HG02870 (cell line): Measurements from ENCODE around the gene ELFN2.
"Not testable (repeated sequence)": the region's sequence is repeated elsewhere in the genome, so short reads cannot be mapped to it uniquely, and the experiment has no call there.

Source experiments
- ATAC-seq: cut with Tn5 transposase; IDR thresholded peaks from one replicate; pipeline ENCODE4 v1.9.1; 2021; ENCODE audit warnings: mild to moderate bottlenecking, moderate library complexity; ENCODE audit not compliant: unreplicated experiment

The ELFN2 gene

DNA sequence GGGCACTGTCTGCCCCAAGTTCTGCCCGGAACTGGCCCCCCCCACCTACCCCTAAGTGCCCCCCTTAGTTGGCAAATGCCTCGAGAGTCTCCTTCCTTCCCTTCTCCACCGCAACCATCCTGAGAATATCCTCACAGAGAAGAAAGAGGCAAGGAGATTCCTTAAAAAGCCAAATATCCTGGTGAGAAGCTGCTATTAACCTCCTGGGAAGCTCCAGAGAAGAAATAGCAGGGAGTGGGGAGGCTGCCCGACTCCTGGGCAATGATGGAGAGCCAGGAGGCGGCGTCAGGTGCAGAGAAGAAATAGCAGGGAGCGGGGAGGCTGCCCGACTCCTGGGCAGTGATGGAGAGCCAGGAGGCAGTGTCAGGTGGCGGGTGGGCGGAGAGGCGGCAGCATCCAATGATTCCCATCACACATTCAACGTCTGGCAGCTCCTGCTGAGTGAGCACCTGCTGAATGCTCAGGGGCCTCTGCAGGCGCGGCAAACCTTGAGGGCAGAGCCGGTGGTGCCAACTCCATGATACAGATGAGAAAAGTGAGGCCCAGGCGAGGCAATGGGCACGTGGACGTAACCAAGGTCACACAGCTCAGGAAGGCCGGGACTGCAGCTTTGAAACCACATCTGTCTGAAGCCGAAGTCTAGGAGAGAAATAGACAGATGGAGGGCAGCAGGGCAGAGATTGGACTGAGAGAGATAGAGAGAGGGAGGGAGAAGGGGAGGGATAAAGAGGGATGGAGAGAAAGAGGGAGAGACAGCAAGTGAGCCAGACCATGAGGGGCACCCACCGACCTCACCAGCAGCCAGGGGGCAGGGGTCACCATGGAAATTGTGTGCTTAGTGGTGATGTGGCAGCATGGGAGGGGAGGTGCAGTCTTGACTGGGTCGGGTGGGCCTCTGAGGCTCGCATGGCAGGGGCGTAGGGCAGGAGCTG, 86.7 kb downstream of the ELFN2 start:
- no peak for ATAC-seq

DNA sequence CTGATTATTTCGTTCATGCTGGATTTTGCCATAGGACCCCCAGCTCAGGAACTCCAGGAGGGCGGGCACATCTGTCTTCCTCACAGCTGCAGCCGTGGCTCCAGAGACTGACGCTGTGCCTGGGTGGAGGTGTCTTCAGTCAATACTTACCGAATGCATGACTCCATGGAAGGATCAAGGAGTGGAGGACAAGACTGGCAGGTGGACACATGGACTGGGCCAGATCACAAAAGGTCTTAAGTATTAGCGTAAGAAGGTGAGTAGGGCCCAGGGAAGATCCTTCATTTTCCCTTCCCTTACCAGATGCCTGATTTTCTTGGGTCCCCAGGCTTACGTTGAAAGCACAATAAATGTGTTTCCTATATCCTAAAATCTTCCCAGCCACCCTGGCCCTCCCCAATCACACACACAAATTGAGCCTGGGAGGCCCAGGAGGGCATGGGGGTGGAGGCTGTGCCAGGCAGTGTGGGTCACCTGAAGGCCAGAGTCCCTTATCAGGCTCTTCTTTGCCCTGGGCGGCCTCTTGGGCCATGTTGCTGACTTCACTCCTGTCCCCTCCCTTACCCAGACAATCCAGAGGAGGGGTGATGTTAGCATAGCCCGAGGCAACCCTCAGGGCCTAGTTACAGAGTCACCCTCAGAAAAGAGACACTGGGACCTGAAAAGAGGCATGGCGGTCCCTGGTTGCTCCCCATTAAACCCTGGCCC, 88.6 kb downstream of the ELFN2 start:
- ATAC-seq = no peak

DNA sequence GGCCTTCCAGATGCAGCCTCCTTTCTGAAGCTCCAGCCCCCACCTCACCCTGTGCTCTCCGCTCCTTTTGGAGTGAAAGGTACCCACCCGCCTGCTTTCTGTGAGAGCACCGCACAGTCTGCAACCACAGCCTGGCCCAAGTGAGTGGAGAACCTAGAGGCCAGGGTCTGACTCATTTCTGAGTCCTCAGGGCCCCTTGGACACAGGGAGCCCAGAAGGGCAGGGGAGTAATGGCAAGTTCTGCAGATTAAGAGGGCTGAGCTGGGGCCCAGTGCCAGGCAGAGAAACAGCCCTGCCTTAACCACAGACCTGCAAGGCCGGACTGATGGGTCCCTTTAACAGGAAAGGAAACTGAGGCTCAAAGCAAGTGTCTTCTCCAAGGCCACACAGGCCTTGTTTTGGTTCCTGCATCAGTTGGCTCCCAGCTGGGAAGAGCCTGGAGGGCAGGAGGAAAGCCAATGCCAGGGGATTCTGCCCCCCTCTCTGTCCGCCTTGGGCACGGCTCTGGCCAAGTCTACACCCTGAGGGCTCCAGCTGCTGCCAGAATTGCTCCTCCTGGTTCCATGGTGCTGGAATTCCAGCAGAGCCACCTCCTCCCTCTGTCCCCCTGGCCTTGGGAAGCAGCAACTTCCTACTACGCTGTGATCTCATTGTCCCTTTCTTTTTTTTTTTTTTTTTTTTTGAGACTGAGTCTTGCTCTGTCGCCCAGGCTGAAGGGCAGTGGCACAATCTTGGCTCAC, 89.9 kb downstream of the ELFN2 start:
- ATAC-seq = no peak

DNA sequence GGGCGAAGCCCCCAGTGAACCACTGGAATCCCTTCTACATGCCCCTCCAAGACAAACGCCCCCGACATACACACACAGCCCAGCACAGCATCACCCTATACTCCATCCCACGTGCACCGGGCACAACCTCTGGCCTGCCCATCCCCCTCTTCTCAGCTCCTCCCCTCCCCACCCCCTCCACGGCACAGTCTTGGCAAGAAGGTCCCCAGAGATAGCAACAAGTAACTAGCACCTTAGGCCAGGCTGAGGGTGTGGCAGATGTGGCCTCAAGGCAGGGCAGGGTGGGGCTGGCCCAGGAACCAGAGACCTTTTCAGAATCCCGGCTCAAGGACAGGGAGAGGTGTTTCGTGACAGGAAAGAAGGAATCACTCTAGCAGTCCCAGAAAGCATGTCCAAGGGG, 90.7 kb downstream of the ELFN2 start:
- ATAC-seq = no peak

DNA sequence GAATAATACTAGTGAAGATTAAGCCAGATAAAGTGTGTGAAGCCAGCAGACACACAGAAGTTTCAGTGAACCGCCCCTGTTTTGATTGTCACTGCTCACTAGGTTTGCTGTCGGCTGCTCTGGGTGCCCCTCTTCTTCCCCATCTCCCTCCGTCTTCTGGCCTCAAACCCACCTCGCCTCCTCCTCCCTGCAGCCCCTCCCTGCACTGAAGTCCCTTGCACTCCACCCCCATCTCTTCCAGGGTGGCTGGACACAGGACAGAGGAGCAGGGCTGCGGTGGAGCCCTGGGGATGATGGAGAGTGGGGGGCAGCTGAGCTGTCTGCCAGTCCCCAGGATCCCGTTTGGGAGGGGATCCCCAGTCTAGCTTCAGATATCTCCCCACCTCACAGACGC, 91.5 kb downstream of the ELFN2 start:
- ATAC-seq = no peak

DNA sequence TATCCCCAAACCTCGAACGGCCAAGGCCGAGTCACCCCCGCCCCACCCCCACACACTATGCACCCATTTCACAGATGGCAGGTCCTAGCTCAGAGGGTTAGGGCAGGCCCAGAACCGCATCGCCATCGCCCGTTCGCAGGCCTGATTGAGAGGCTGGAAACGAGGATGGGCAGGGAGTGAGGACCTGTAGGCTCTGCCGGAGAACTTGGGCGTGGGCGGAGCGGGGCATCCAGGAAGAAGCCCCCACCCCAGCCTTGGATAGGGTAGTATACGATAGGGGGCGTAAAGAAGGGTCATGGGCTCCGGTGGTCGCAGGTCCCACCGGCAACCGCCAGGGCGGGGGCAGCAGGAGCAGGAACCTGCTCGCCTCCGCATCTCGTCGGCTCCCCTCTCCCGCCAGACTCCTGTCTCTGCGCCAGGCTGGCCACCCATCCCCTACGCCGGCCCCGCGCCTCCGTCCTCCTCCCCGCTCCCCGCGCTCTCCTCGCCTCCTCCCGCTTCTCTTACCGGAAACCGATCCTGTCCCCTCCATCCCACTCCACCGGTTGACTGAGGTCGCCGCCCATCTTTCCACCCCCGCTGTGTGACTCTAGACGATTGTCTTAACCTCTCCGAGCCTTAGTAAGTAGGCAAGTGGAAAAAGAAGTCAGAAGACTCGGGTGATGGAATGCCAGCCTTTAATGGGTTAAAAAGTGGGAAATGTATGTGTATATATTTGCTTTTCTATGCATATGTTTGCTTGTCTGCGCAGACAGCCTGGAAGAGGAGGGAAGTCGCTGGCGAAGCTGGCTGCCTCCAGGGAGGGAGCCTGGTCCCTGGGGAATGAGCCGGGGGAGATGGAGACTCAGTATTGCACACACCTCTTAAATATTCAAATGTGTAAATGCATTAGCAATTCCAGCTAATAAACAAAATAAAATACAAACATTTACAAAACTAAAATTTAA, 92.1 kb downstream of the ELFN2 start:
- no peak for ATAC-seq

DNA sequence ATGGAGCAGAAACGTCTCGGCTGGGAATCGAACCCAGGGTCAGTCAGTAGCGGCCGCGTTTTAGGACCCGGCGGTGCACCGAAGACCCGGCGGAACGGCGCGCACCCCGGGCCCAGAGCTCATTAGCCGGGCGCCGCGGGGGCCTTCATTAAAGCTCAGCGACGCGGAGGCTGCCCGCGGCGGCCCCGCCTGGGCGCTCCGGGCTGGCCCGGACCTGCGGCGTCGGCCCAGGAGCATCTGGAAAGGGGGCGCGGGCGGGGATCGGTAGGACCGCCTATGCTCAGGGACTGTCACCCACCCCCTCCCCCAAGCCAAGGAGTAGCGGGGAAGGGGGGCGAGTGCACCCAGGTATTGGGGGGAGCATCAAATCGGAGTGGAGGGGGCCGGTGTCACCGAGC, 92.8 kb downstream of the ELFN2 start:
- no peak for ATAC-seq

DNA sequence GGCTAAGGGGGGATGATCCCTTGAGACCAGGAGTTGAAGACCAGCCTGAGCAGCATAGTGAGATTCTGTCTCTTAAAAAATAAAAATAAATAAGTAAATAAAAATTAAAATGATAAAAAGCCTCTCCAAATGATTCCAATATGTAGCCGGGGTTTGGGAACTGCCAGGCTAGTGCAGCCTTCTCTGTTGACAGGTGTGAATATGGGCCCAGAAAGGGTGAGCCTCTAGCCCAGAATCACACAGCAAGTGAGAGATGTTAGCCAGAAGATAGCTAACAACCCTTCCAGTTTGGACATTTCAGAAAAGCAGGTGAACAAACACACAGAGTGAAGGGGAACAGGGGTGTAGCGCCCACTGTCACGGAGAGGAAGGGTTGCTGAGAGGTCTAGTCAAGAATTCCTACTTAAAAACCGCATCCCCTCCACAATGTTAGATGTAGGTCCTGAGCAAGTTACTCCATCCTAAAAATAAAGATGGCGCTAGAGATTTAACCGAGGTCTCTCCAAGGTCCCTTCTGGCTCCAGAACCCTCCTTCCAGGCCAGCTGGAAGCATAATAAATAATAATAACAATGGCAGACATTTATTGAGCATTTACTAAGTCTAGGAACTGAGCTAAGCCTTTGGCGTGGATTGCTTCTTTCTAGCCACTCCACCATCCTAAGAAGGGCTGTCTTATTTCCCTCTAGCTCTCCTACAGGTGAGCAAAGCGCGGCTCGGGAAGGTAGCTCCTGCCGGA, 93.4 kb downstream of the ELFN2 start:
- ATAC-seq = no peak

DNA sequence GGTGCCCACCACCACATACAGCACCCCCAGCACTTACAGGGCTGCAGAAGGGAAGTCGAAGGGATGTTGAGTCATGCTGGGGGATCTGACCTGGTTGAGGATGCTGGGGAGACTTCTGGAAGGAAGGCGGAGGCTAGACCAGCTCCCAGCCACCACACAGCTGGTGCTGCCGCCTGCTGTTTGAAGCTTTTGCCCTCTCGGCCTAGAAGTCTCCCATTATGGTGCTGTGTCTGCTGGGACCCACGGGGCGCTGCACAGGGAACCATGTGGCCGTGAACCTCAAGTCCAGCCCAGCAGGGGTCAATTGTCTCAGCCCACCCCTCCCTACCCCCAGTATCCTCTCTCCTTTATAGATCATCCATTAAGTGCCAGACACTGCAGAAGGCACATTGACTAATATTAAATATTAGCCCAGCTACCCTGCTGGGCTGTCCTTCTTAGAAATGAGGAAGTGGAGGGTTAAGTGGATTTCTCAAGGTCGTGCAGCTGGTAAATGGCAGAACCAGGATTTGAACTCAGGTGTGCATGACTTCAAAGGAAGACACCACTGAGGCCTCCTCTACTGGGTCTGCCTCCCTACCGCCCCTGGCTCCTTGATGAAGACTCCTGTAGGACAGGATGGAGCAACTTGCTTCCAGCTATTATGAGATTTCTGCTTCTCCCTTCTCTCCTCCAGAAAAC, 95.3 kb downstream of the ELFN2 start:
- no peak for ATAC-seq

DNA sequence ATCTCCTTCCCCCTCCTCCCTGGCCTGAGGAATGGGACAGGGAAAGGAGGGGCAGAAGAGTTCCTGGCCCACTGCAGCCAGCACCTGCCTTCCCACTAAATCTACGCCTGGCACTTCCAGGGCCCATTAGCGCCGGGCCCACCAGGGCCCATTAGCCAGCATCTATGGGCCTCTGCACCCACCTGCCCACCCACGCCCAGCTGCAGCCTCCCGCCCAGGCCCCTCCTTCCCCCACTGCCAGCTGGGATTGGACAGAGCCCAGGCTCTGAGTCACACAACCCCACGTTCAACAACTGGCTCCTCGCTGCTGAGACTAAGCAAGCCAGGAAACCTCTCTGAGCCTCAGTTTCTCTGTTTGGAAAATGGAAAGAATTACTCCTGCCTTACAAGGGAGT, 96.2 kb downstream of the ELFN2 start:
- no peak for ATAC-seq

DNA sequence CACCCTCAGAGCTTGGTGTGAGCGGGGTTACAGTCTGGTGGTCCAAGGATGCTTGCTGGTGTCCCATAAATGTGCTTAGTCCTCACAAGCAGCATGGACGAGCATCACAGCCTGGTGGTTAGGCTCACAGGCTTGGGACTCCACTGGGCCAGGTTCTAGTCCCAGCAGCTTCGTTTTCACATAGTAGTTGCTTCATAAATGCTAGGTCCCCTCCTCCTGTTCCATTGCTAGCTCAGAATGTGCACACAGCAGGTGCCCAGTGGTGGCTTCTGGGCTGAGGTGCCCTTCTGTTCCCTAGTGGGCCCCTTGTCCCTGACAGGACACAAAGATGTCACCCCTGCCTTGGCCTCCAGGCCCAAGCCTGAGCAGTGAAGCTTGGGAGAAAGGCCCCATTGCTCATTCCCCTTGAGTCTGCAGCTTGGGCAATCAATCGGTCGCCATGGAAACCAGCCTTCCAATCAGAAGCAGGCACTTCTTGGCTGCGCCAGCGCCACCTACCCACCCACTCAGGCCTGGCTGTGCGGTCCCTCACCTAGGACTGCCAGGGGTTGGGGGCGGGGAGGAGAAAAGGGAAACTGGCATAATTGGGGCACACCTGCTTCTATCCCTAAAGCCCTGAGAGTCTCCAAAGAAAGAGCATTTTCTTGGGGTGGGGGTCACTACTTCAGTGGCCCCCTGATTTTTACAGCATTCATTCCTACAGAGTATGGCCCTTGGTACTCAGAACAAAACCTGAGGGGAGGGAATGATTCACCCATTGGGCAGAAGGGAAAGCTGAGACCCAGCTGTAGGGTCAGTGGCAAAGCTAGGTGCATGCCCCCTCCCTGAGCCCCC, 96.9 kb downstream of the ELFN2 start:
- ATAC-seq = no peak

DNA sequence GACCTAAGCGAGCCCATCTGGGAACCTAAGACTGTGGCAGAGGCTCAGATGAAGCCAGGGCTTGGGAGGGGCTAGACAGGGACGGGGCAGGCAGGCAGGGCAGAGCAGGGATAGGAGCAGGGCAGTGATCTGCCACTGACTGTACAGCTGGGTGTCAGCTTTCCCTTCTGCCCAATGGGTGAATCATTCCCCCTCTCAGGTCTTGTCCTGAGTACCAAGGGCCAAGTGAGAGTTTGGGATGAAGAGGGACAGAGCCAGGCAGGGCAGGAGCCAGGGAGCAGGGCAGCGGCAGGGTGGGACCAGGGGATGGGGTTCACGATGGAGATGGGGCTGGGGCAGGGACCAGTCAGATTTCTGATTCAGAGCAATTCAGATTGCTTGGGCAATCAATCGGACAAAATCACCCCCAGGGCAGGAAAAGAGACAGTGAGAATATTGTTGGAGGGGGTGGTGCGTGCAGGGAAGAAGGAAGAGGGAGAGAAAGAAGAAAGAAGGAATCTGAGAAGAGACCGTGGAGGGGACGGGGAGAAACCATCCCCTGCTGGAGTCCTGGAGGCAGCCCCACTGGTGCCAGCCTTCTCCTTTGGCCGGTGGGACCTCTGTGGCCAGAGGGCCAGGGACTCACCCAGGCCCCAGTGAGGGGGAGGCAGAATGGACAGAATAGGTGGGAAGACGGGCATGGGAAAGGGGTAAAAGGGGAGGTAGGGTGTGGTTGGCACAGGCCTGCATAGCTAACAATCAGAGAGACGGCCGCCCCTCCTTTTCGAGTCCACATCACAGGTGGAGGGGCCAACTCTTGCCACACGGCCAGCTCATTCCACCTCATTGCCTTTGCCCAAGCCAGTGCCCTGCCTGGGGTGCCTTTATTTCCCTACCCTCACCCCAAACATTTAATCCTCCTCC, 97.8 kb downstream of the ELFN2 start:
- no peak for ATAC-seq

DNA sequence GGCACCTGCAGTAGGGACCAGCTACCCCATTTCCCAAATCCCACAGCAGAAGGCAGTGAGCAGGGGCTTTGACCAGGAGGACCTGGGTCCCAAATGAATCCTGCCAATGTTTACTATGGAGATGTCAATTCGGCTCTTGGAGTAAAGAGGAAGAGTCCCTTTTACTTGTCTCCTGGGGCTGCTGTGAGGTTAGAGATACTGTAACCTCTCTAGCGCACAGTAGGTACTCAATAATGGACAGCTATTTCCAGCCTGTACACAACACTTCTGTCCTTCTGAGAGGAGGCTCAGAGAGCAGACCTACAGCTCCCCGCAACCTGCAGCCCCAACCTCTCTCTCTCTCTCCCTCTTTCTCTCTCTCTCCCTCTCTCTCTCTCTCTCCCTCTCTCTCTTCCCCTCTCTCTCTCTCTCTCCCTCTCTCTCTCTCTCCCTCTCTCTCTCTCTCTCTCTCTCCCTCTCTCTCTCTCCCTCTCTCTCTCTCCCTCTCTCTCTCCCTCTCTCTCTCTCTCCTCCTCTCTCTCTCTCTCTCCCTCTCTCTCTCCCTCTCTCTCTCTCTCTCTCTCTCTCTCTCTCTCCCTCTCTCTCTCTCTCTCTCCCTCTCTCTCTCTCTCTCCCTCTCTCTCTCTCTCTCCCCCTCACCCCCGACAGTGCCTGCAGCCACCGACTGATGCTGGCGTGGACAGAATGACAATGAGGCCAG, 98.6 kb downstream of the ELFN2 start:
- ATAC-seq = not testable (repeated sequence)

DNA sequence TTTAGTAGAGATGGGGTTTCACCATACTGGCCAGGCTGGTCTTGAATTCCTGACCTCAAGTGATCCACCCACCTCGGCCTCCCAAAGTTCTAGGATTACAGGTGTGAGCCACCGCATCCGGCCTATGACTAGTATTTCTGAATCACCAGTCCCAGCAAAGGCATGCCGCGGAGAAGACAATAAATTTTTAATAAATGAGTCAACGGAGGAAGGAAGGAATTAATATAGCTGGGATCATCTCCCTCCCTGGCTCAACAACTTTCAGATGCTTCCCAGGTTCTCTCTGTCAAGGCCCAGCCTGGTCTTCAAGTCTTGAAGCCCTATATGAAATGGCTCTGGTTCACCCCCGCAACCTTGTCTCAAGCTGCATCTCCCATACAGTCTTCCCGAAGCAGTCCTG, 99.3 kb downstream of the ELFN2 start:
- no peak for ATAC-seq

DNA sequence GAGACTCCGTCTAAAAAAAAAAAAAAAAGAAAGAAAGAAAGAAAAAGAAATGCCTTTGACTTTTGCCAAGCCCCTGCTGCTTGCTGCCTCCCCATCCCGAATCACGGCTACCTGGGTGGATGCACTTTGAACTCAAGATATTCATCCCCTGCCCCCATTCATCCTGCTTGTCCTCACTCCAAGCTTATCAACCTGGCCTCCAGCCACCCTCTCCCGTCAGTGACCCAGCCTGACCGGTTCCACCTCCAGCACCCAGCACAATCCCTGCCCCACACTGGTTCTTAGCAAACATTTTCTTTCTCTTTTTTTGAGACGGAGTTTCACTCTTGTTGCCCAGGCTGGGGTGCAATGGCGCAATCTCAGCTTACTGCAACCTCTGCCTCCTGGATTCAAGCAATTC, 100.6 kb downstream of the ELFN2 start:
- ATAC-seq = no peak

DNA sequence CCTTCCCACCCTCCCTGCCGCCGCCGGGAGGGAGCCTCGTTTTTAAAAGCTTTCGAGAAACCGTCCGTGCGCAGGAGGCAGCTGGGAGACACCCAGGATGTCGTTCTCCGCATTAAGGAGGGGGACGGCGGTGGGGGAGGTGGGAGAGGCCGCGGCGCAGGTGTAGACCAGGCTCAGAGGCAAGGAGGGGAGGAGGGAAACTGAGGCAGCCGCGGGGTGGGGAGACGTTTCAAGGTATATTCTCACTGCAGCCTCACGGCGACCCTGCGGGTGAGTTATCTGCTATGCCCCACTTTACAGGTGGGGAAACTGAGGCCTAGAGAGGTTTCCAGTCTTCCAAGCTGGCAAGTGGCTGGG, 102.3 kb downstream of the ELFN2 start:
- ATAC-seq = no peak
